SU-DHL-6 (cell line): ENCODE results near the gene OR4D11.

Experiments used
- H2AFZ ChIP-seq: fragments of 200-600 bp; sonication (generic); 2 replicates; pipeline ENCODE4 v1.6.1; 2014; ENCODE audit warnings: low read depth, mild to moderate bottlenecking, moderate library complexity, mixed read lengths, antibody characterized with exemption, low read length; ENCODE audit not compliant: severe bottlenecking
- H3F3A ChIP-seq: fragments of 200-600 bp; shearing (Covaris generic); 2 replicates; pipeline ENCODE4 v1.6.0; 2016; ENCODE audit warnings: antibody characterized with exemption, mild to moderate bottlenecking; ENCODE audit not compliant: insufficient read depth
- H3K27ac ChIP-seq: fragments of 200-600 bp; sonication (generic); 2 replicates; pipeline ENCODE4 v1.5.1; 2016; ENCODE audit warnings: low read depth, mild to moderate bottlenecking, low read length, moderate library complexity, mixed read lengths
- H3K27me3 ChIP-seq: fragments of 200-600 bp; sonication (generic), shearing (Covaris generic); 2 replicates; pipeline ENCODE4 v1.6.0; 2014; ENCODE audit warnings: mild to moderate bottlenecking, low read length
- H3K36me3 ChIP-seq: fragments of 200-600 bp; sonication (generic); 2 replicates; pipeline ENCODE4 v1.6.1; 2014; ENCODE audit warnings: mild to moderate bottlenecking, low read length, mixed read lengths
- H3K4me2 ChIP-seq: fragments of 300-600, 200-600 bp; shearing (Covaris generic), sonication (generic); 2 replicates; pipeline ENCODE4 v1.6.0; 2014; ENCODE audit warnings: low read length, low read depth, mild to moderate bottlenecking; ENCODE audit not compliant: poor library complexity, severe bottlenecking
- H3K4me3 ChIP-seq: fragments of 200-600 bp; sonication (generic); 2 replicates; pipeline ENCODE4 v1.5.1; 2014; ENCODE audit warnings: antibody characterized with exemption, low read length, mild to moderate bottlenecking, mixed read lengths; ENCODE audit not compliant: insufficient read depth, poor library complexity, severe bottlenecking
- H3K79me2 ChIP-seq: fragments of 200-600 bp; sonication (generic); 2 replicates; pipeline ENCODE4 v1.6.1; 2014; ENCODE audit warnings: mild to moderate bottlenecking, low read length, moderate library complexity; ENCODE audit not compliant: insufficient read depth
- H3K9ac ChIP-seq: fragments of 200-600 bp; sonication (generic); 2 replicates; pipeline ENCODE4 v1.7.0; 2014; ENCODE audit warnings: mild to moderate bottlenecking, low read length
- H3K9me2 ChIP-seq: fragments of 200-600 bp; sonication (generic); replicated peaks from 2 replicates; pipeline ENCODE4 v1.6.1; 2014; ENCODE audit warnings: low read length; ENCODE audit not compliant: insufficient read depth
- H3K9me3 ChIP-seq: fragments of 200-600 bp; sonication (generic); 2 replicates; pipeline ENCODE4 v1.6.1; 2014; ENCODE audit warnings: low read length, mixed read lengths; ENCODE audit not compliant: insufficient read depth
- H4K20me1 ChIP-seq: fragments of 200-600 bp; sonication (generic); 2 replicates; pipeline ENCODE4 v1.6.1; 2014; ENCODE audit warnings: low read depth, mild to moderate bottlenecking, antibody characterized with exemption, low read length, moderate library complexity, mixed read lengths
- EZH2phosphoT487 ChIP-seq: fragments of 200-600 bp; sonication (generic), shearing (Covaris generic); conservative IDR thresholded peaks from 2 replicates; pipeline ENCODE4 v1.6.1; 2018; ENCODE audit warnings: mild to moderate bottlenecking, antibody characterized with exemption, low read length, moderate library complexity, mixed read lengths
- TF ChIP-seq, protein P1 (sequence below): fragments of 200-600 bp; sonication (generic); IDR thresholded peaks from one replicate; pipeline ENCODE4 v1.5.1; 2017; ENCODE audit warnings: antibody characterized with exemption, mild to moderate bottlenecking, low read length, moderate library complexity; ENCODE audit not compliant: insufficient read depth, poor library complexity, severe bottlenecking

The OR4D11 gene

DNA sequence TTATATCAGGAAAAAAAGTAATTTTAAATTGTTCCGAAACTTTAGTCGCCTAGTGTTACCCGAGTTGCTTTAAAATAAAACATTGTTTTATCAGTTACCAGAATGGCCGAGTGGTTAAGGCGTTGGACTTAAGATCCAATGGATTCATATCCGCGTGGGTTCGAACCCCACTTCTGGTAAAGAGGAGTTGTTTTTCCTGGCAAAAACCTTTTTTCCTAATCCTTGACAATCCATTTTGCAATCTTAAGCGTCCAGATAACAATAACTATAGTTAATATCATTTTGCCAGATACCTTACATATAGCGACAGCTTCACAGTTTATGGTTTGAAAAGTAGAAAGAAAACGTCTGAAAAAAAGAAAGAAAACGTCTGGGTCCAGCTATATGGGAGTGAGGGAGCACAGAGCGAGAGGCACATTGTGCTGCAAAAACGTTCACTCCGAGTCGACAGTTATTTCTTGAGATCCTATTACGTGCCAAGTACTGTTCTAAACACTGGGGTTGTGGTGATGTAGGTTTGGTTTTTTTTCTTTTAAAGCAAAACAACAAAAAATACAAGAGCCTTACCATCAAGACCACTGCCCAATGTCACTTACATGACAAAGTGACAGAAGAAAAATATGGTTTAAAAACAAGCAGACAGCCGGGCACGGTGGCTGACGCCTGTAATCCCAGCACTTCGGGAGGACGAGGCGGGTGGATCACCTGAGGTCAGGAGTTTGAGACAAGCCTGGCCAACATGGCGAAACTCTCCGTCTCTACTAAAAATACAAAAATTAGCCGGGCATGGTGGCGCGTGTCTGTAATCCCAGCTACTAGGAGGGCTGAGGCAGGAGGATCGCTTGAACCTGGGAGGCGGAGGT lies 48.5 kb downstream of the OR4D11 start:
- Histone ChIP-seq H3K27ac (no peak overlapping the region), H3K9me2 (no peaks in the 10 kb centered on the region), H3F3A (peaks cover 36% of the 10 kb centered on the region), H2AFZ (no peak overlapping the region), H3K4me3 (peak overlapping the region; percentile 54), H3K36me3 (no peaks in the 10 kb centered on the region), H3K27me3 (no peaks in the 10 kb centered on the region), H3K4me2 (peak overlapping the region; percentile 73), H4K20me1 (no peaks in the 10 kb centered on the region), H3K9ac (no peak overlapping the region), H3K9me3 (no peaks in the 10 kb centered on the region), H3K79me2 (no peaks in the 10 kb centered on the region)
- TF ChIP-seq, protein P1, sequence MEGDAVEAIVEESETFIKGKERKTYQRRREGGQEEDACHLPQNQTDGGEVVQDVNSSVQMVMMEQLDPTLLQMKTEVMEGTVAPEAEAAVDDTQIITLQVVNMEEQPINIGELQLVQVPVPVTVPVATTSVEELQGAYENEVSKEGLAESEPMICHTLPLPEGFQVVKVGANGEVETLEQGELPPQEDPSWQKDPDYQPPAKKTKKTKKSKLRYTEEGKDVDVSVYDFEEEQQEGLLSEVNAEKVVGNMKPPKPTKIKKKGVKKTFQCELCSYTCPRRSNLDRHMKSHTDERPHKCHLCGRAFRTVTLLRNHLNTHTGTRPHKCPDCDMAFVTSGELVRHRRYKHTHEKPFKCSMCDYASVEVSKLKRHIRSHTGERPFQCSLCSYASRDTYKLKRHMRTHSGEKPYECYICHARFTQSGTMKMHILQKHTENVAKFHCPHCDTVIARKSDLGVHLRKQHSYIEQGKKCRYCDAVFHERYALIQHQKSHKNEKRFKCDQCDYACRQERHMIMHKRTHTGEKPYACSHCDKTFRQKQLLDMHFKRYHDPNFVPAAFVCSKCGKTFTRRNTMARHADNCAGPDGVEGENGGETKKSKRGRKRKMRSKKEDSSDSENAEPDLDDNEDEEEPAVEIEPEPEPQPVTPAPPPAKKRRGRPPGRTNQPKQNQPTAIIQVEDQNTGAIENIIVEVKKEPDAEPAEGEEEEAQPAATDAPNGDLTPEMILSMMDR, result no peak
- no peak for TF ChIP-seq EZH2phosphoT487

- no peaks in the 10 kb centered on the region for H4K20me1 ChIP-seq
- no peak overlapping the region for H3K4me3 ChIP-seq
- no peak overlapping the region for H3K9ac ChIP-seq
- H3K27ac ChIP-seq, result no peak overlapping the region
- H3K9me3 ChIP-seq, result no peaks in the 10 kb centered on the region
- peaks cover 40% of the 10 kb centered on the region for H3F3A ChIP-seq
- no peaks in the 10 kb centered on the region for H3K79me2 ChIP-seq
- no peaks in the 10 kb centered on the region for H3K9me2 ChIP-seq
- H3K36me3 ChIP-seq, result no peaks in the 10 kb centered on the region
- TF ChIP-seq, protein P1, result no peak
- TF ChIP-seq EZH2phosphoT487, result no peak
- no peaks in the 10 kb centered on the region for H3K27me3 ChIP-seq
- no peak overlapping the region for H2AFZ ChIP-seq
- H3K4me2 ChIP-seq, result no peak overlapping the region
Observed at GRCh38 chr11:59552844-59553243, 49.5 kb downstream of the OR4D11 start.

- Histone ChIP-seq H3K4me2 (no peak overlapping the region), H3K27me3 (no peaks in the 10 kb centered on the region), H3K4me3 (no peak overlapping the region), H2AFZ (no peak overlapping the region), H3K79me2 (no peaks in the 10 kb centered on the region), H3K27ac (no peak overlapping the region), H3K9ac (no peak overlapping the region), H3K9me2 (no peaks in the 10 kb centered on the region), H3K9me3 (no peaks in the 10 kb centered on the region), H3F3A (peaks cover 40% of the 10 kb centered on the region), H3K36me3 (no peaks in the 10 kb centered on the region), H4K20me1 (no peaks in the 10 kb centered on the region)
- no peak for TF ChIP-seq EZH2phosphoT487
Observed at GRCh38 chr11:59553323-59553722, 49.9 kb downstream of the OR4D11 start.
